Nephron progenitor cell (in vitro differentiated cells): ENCODE data around the gene GMDS.

Experiments
- DNase-seq: peaks from one replicate; pipeline ENCODE4 v3.0.0; 2021
- H3K27ac Mint-ChIP-seq: 2 replicates; pipeline ENCODE4 v1.8.0; 2021; ENCODE audit warnings: mild to moderate bottlenecking, moderate library complexity, mixed read lengths
- H3K27me3 Mint-ChIP-seq: 2 replicates; pipeline ENCODE4 v1.8.0; 2021; ENCODE audit warnings: mild to moderate bottlenecking, low read depth, mixed read lengths; ENCODE audit not compliant: poor library complexity
- H3K36me3 Mint-ChIP-seq: 2 replicates; pipeline ENCODE4 v1.8.0; 2021; ENCODE audit warnings: low read depth, mixed read lengths
- H3K4me1 Mint-ChIP-seq: 2 replicates; pipeline ENCODE4 v1.8.0; 2021; ENCODE audit warnings: mixed read lengths
- H3K4me3 Mint-ChIP-seq: 2 replicates; pipeline ENCODE4 v1.8.0; 2021; ENCODE audit warnings: mild to moderate bottlenecking, moderate library complexity, mixed read lengths
- H3K9me3 Mint-ChIP-seq: 2 replicates; pipeline ENCODE4 v1.8.0; 2021; ENCODE audit warnings: mild to moderate bottlenecking, moderate library complexity, mixed read lengths
- TF ChIP-seq, protein P1 (sequence below): fragments of 200-600 bp; sonication (generic); IDR thresholded peaks from 2 replicates; pipeline ENCODE4 v1.5.0; 2021; ENCODE audit warnings: antibody characterized with exemption

Gene GMDS

DNA sequence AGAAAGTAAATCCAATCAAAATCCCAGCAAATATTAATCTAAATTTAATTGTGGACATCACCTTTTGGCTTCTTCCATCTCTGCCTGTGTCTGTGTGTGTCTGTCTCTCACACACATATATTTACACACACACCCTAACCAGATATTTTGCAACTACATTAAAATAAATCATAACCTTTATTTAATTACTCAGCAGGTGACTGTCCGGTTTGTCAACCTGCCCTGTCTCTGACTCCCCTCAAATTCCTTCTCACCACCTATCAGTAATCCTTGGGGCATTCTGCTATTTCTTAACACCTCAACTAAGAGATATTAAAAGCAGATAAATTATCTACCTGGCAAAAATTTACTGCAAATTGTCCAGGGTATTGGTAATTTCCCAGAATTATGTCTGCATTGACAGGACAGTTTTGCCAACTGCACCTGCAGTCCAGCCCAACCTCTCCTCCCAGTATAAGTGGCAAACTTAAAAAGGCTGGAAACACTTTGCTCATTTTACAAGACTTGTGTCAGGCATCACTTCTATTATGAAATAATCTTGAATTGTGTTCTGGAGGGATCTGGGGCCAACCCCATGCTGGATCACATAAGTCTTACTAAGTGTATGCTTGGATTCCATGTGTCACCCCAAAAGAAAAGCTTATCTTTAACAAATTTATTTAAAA lies 216.1 kb downstream of the GMDS start:
- Mint-ChIP-seq H3K4me3 (no peak overlapping the region), H3K9me3 (no peaks in the 10 kb centered on the region), H3K36me3 (no peaks in the 10 kb centered on the region), H3K4me1 (peaks cover 41% of the 10 kb centered on the region), H3K27me3 (no peaks in the 10 kb centered on the region), H3K27ac (no peak overlapping the region)
- TF ChIP-seq, protein P1, sequence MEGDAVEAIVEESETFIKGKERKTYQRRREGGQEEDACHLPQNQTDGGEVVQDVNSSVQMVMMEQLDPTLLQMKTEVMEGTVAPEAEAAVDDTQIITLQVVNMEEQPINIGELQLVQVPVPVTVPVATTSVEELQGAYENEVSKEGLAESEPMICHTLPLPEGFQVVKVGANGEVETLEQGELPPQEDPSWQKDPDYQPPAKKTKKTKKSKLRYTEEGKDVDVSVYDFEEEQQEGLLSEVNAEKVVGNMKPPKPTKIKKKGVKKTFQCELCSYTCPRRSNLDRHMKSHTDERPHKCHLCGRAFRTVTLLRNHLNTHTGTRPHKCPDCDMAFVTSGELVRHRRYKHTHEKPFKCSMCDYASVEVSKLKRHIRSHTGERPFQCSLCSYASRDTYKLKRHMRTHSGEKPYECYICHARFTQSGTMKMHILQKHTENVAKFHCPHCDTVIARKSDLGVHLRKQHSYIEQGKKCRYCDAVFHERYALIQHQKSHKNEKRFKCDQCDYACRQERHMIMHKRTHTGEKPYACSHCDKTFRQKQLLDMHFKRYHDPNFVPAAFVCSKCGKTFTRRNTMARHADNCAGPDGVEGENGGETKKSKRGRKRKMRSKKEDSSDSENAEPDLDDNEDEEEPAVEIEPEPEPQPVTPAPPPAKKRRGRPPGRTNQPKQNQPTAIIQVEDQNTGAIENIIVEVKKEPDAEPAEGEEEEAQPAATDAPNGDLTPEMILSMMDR = no peak
- DNase-seq = no peak

GRCh38 chr6:2028457-2029038 lies 216.9 kb downstream of the GMDS start:
- H3K27me3 Mint-ChIP-seq = no peaks in the 10 kb centered on the region
- no peaks in the 10 kb centered on the region for H3K36me3 Mint-ChIP-seq
- no peak overlapping the region for H3K27ac Mint-ChIP-seq
- H3K4me1 Mint-ChIP-seq = peaks cover 48% of the 10 kb centered on the region
- no peak overlapping the region for H3K4me3 Mint-ChIP-seq
- TF ChIP-seq, protein P1 = no peak
- no peaks in the 10 kb centered on the region for H3K9me3 Mint-ChIP-seq
- no peak for DNase-seq

- H3K4me1 Mint-ChIP-seq = peaks cover 63% of the 10 kb centered on the region
- peak overlapping the region; percentile 5 for H3K27ac Mint-ChIP-seq
- no peak for DNase-seq
- no peaks in the 10 kb centered on the region for H3K36me3 Mint-ChIP-seq
- H3K9me3 Mint-ChIP-seq = no peaks in the 10 kb centered on the region
- TF ChIP-seq, protein P1 = no peak
- H3K27me3 Mint-ChIP-seq = no peaks in the 10 kb centered on the region
- H3K4me3 Mint-ChIP-seq = no peak overlapping the region
Observed at GRCh38 chr6:2026133-2026532, 219.3 kb downstream of the GMDS start.

DNA sequence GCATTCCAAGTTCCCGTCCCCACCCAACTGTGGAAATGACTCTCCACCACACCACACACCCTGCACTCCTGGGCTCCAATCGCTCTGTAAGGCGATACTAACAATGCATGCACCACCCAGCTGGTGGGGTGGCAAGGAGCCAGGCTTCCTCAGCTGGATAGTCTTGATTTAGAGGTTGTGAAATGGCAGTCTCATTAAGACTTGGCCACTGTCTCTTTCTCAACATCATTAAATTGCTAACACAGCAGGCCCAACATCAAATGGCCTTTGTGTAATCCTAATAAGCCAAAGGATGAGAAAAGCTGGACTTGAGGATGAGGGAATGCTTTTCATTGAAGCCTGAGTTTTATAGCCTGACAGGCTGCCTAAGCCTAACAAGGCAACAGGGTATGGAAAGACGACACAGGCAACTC lies 223.7 kb downstream of the GMDS start:
- Mint-ChIP-seq H3K27ac (peak overlapping the region; percentile 43), H3K9me3 (peaks cover 8% of the 10 kb centered on the region), H3K36me3 (peaks cover 8% of the 10 kb centered on the region), H3K4me1 (peaks cover 48% of the 10 kb centered on the region), H3K27me3 (no peaks in the 10 kb centered on the region), H3K4me3 (no peak overlapping the region)
- TF ChIP-seq, protein P1 = no peak
- DNase-seq = peak; percentile 13

DNA sequence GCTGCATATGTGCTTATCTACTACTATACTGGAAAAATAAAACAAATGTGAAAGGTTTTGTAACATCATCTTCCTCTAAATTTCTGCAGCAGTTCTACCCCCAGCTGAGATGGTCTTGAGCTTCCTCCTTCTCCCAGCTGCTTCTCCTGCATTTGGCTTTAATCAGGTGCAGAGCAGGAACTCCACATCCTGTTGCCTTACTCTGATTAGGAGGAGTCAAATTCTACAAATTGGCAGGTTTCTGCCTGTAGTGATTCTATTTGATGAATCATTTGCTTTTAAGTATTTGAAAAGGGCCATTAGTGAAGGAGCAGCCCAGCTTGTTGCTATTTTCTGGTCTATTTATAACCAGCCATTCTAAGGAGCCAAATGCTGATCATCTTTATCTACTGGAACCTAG lies 224.5 kb downstream of the GMDS start:
- H3K9me3 Mint-ChIP-seq = peaks cover 15% of the 10 kb centered on the region
- H3K36me3 Mint-ChIP-seq = peaks cover 16% of the 10 kb centered on the region
- TF ChIP-seq, protein P1 = no peak
- H3K4me3 Mint-ChIP-seq = no peak overlapping the region
- no peaks in the 10 kb centered on the region for H3K27me3 Mint-ChIP-seq
- DNase-seq = no peak
- no peak overlapping the region for H3K27ac Mint-ChIP-seq
- peaks cover 42% of the 10 kb centered on the region for H3K4me1 Mint-ChIP-seq

GRCh38 chr6:2019051-2019450 lies 226.4 kb downstream of the GMDS start:
- no peak overlapping the region for H3K4me3 Mint-ChIP-seq
- H3K36me3 Mint-ChIP-seq = peaks cover 35% of the 10 kb centered on the region
- TF ChIP-seq, protein P1 = no peak
- H3K9me3 Mint-ChIP-seq = peaks cover 34% of the 10 kb centered on the region
- H3K4me1 Mint-ChIP-seq = peaks cover 32% of the 10 kb centered on the region
- no peak for DNase-seq
- H3K27ac Mint-ChIP-seq = no peak overlapping the region
- no peaks in the 10 kb centered on the region for H3K27me3 Mint-ChIP-seq
